NCI-H446 treated with DMSO at 0.1 percent for 48 hours (cell line): ENCODE data around the gene COL18A1.

Experiments used
- DNase-seq: peaks from one replicate; lab custom pipeline; 2025; lab: John Stamatoyannopoulos, UW

COL18A1 gene

DNA sequence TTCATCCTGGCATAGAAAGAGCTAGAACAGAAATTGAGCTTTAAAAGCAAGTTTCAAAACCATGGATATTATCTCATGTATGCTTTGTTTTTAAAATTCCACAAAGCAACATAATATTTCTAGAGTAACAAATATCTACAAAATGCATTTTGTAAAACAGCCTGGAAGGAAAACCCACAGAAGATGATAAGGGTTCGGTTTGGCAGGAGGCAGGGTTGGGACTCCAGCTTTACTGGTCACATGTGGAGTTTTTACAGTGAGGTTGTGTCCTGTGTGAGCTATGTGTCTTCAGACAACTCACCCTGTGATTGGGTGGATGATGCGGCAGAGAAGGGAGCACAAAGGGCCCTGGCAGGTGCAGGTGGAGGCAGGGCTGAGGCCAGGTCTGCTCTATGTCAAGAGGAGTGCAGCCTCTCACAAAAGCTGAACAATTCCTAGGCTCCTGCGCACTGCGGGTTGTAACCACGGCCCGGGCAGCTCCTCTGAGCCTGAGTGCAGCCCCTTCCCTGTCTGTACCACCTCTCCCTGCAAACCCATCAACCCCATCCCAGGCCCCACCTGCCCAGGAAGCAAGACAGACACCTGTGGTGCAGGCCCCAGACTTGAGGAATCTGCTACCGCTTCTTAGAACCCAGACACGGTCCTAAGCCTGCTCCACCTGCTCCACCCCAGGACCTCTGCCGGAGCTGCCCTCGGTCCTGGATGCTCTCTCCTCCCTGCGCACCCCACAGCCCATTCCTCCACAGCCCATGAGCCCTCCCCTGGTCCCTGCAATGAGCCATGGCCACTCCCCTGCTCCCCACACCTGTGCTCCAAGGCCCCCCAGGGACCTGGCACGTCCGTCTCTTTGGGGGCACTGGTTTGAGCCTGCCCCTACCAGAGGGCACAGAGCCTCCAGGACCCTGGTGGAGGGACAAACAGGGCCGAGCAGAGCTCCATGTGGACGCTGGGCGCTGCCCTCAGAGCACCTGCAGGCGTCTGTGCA lies 2.8 kb upstream of the COL18A1 start:
- DNase-seq: no peak

DNA sequence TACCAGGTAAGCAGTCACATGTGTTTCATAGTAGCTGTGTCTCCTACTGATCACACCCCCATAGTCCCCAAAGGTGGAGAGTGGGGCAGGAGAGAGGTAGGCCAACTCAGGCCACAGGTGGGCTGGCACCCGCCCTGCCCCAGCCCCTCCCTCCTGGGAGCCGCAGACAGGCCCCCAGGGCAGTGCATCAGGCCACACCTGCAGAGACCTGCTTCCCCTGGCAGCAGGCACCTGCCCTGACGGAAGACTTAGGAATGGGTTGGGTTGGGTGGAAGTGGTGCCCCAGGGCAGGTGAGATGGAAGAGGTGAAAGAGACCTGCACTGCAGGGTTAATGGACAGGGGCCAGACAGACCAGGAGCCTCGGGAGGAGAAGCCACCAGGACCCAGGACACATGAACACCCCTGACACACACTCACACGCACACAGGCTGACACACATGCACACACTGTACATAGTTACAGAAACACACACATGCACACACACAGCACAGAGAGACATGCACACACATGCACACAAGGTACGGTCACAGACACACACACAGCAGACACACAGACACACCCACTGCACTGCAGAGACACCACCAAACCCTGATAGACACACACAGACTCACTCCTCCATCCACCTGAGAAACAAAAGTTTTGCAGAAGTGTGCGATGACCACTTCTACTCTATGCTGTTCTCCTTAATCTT lies 1.7 kb upstream of the COL18A1 start:
- DNase-seq: no peak

DNA sequence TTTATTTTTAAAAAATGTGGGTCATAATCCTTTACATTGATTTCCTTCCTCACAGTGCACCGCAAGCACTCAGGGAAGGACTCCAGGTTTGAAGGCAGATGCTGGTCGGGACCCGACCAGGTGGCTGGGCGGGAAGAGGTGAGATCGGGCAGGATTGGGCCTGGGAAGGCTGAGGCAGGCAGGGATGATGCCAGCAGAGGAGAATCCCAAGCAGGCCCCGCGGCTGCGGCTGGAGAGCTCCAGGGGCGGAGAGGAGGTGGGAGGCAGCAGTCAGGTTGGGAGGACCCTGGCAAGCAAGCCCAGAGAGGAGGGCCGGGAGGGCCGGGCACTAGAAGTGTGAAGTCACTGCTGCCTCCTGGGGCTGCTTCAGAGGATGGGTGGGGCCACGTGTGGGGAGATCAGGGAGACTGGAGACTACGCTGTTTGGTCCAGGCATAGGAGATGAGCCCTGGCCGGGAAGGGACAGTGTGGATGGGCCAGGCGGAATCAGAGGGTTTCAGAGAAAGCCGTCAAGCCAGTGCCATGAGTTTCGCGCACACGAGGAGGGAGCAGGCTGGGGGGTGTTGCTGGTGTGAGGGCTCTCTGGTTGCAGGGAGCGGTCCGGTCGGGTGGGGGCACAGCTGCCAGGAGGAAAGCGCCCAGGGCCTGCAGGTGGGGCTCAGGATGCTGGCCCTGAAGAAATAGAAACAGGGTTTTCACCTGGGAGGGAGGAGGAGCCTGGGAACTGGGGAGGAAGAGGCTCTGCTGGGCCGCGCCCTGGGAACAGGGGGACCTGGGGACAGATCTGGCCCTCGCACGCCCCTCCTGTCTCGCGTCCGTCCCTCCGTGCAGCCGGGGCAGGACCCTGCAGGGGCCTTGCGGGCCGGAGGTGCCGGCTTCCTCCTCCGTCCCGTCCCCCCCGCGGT lies 888 bp upstream of the COL18A1 start:
- no peak for DNase-seq

DNA sequence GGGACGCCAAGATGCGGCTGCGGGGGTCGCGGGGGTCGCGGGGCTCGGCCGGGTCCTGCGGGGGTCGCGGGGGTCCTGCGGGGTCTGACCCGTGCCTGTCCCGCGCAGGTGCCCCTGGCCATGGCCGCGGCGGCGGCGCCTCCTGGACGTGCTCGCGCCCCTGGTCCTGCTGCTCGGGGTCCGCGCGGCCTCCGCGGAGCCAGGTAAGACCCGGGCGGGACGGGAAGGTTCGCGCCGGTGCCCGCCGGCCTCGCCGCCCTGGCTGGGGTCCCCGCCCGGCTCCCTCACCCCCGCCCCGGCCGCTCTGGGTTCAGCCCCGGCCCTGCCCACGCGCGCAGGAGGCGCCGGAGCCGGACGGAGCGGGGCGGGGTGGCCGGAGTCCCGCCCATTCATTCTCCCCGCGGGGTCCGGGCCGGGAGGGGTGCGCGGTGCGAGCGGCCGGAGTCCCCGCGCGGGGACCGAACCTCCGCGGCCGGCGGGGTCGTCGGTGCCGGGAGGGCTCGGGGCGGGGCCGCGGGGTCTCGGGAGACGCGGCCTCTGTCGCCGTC lies 380 bp downstream of the COL18A1 start:
- DNase-seq: no peak

DNA sequence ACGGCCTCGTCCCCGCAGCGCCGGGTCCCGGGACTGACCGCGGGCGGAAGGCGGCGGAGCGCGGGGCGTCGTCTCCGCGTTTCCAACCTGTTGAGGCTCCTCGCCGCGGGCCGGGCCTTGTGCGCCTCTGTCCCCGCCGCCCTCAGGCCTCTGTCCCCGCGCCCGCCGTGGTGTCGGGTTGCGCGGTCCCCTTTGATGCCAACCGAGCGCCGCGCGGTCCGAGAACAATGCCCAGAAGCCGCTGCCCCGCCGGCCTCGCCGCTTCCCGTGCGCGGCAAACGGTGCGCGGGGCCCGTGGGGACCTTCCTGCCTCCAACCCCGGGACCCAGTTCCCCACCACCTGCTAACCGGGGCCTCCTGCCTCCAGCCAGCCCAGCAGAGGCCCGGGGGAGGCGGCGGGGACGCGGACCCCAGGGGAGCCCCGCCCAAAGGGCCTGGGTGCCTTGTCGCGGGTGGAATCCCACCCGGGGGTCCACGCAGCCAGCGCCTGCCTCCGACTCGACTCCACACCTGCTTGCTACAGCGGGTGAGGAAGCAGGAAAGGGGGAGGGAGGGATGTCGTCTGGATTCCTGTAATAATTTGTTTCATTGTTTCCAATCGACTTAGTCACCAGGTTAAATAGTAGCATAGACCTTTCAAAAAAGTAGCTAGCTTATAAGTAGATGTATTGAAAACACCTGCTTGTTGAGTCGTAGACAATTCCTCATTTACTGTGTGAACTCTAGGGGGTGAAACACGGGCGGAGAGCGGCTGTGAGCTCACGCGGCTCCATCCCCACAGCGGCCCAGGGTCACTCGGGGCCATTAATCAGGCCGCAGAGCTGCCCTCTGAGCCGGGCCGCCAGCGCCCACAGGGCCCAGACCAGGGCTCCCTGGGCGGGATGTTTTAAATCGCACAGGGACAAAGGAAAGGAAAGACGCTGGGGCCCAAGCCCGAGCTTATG lies 1.1 kb downstream of the COL18A1 start:
- DNase-seq: no peak

DNA sequence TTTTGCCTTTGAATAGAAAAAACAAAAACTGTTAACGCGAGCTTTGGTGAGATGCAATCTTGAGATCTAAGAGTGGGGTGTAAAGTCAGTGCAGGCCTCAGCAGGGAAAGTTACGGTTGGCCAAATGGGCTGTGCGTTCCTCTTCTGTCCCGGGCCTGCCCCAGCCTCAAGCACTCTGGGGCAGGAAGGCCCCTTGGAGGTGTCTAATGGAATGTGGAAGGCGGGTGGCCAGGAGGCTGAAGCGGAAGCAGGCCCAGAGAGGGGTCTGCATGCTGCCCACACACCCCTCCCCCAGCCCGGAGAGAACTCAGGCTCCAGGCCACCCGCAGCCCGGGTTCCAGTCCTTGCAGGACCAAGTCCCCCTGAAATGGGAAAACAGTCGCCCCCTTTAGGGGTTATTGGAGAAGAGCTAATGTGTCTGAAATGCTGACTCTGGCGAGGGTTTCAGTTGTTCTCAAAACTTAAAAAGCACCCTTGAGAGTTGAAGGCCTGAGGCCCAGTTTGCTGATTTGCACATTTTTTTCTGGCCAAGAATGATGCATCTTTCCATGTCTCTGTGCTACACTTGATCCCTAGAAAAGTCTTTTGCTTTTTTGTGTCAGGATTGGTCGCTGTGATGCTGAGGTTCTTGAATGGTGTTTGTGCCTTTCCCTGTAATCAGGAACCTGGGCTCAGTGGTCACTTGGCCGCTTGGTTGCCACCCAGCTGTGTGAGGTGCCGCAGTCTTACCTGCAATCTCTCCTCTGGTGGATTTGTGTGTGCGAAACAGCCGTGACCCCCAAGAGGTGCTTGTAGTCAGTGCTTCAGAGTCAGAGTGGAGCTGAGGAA lies 2.0 kb downstream of the COL18A1 start:
- DNase-seq: no peak

DNA sequence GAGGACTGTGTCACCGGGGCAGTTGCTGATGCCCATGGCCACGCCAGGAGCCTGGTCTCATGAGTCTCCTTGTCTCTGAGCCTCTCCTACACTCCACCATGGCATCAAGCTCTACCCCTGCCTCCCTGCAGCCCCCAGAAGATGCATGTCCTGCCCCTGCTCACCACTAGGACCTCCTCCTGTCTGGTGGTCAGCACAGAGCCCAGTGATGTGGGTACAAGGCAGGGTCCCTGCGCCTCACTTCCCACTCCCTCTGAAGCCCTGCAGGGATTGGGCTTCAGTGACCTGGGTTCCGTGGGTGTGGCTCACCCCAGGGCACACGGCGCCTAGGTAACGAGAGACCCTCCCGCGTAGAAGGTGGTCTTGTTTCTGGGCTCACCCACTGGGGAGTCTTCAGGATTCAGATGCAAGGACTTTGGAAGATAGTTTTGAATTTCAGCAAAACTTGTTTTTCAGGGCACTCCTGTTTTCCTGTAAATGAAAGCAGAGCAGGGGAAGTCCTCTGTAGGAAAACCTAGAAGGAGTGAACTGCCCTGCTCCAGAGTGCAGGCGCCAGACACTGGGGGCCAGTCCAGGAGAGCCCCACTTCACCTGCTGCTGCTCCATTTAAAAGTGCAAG lies 2.8 kb downstream of the COL18A1 start:
- DNase-seq: no peak

DNA sequence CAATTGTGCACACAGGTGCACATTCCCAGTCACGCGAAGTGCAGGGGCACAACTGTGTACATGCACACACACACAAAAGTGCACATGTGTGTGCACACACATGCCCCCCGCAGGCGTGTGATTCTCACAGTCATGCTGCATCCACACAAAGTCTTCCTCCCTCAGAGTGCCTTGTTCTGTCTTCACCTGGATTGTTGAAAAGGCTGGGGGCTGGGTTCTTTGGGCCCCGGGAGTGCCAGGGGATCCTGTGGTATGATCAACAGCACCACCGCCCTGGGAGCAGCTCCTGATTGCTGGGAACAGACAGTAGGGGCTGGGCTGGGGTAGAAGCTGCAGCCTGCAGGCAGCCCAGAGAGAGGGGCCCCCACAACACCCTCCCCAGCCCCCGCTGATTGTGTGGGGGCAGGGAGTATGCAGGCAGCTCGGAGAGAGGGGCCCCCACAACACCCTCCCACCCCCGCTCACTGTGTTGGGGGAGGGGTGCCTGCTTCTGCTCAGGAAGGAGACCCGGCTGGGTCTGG lies 3.4 kb downstream of the COL18A1 start:
- no peak for DNase-seq

DNA sequence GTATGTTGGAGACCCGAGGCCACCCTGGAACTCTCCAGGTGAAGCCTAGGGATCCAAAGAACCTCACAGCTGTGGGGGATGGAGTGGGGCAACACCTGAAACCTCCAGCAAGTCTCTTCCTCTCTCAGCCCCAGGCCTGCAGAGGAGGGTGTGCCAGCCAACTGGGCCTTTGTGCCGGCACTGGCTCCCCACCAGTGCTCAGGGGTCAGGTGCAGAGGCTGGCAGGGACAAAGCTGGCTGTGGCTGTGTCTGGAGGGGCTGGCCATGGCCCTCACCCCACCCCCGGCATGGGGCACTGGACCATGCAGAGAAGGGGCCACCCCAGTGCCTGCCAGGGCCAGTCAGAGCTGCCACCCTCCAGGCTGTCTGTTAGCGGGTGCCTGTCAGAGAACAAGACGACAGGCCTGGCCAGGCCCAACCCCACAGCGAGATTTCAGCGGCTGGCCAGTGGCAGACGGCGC lies 3.9 kb downstream of the COL18A1 start:
- no peak for DNase-seq

DNA sequence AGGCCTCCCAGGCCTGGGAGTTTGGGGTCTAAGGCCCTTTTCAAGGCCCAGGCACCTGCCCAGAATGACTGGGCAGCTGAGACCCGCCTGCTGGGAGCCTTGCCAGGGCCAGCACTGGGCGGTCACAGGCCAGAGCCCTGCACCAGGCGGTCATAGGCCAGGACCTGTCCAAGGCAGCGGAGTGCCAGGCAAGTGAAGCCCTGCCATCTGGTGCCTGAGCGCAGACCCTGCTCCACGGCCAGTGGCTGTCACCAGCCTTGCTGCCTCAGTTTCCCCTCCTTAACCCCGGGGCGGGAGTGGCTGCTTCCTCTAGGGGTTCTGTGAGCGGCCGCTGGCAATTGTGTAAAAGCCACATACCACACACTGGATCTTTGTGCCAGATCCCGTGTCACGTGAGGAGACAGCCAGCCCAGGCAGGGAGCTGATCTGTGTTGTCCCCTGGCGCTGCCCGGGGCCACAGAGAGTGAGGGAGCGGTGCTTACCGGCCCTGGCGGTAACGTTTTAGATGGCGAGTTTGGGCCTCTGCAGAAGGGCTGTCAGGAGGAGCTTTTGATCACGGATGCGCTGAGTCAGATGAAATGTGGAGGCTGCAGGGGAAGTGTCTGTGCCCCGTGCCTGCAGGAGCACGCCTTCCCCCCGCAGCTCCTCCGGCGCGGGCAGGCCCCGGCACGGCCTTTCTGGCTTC lies 4.6 kb downstream of the COL18A1 start:
- no peak for DNase-seq

DNA sequence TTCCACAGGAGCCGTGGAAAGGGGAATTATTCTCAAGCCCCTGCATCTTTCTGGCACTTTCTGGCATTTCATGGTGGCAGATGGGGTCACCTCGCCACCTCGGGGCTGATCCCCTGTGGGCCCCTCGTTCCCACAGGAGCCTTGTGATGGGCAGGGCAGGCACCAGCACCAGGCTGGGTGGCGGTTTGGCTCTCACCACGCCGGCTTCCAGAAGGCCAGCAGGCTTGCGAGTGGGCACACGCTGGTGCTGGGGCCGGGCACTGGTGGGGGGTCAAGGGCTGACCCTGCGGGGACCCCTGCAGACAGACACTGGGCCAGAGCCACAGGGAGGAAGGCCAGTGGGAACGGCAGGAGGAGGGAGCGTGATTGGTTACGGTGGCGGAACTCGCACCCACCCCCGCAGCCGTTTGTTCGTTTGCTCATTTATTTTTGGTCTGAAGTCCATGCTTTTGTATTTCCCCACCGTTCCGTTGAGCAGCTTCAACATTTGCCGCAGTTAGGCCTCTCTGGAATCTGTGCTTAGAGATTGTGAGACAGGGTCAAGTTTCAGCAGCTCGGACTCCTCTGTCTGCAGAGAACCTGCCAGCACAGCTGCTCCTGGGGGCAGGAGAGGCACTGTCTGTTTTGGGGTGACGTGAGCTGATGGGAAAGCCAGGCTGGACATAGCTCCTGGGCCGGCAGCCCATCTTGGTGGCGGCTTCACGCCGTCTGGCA lies 5.3 kb downstream of the COL18A1 start:
- no peak for DNase-seq

DNA sequence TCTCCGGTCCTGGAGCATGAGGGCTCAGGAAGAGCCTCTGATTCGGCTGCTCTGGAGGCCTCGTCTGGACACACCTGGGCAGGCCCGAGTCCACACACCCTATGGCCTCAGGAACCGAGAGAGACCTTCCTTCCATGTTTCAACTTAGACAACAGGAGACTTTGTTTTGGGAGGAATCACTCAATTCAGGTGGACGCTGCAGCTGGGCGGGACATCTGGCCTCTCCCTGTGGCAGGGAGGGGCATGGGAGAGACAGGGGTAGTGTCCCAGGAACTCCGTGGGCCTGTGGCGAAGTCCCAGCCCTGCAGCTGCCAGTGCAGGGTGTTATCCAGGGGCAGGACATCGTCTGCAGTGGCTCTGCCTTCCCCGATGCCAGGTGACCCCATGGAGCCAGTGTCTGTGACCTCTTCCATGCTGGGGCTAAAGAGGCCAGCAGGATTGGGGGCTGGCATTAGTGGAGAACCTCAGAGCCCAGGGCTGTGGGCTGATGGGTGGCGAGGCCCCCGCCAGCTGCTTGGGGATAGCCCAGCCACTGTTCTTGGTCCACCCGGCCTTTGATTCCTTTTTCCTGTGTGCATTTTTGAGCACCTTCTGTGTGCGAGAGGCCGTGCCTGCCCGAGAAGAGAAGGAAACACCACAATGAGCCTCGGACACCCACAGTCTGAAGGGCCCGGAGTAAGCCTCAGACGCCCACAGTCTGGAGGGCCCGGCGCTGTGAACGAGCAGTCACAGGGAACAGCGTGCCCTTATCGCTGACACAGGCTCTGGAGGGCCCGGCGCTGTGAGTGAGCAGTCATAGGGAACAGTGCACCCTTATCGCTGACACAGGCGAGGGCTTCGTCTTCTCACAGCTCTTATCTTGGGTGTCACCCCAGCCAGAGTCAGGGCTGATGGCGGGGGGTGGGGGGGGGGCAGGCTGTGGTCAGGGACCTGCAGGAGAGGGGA lies 6.2 kb downstream of the COL18A1 start:
- no peak for DNase-seq

DNA sequence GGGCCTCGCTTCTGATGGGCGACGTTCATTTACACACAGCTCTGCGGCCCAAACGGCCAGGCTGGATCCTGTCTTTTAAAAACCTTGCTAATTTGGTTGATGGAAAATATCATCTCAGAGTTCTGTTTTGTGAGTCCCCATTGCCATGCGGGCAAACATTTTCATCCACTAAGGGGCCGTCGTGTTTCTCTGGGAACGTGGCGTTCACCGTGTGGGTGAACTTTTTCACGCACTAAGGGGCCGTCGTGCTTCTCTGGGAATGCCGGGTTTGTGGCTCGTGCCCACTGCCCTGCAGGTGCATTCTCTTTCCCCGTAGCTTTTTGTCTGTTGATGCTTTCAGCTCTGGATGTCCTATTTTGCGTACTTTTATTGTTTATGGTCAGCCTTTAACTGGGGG lies 6.8 kb downstream of the COL18A1 start:
- DNase-seq: no peak

DNA sequence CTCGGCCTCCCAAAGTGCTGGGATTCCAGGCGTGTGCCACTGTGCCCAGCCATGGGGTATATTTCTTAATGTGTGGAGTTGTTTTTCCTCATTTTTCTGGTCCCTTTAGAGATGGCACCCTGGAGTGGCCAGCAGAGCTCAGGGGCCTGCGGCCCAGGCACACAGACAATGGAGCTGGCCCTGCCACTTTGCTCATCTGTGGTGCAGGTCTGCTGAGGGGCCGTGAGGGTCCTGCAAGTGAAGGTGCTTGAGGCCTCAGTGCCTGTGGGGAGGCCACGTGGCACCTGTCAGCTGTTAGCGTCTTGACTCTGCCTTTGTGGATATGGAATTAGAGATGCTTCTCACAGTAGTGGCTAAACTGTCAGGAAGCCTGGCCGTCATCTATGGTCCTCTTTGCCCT lies 7.5 kb downstream of the COL18A1 start:
- no peak for DNase-seq

DNA sequence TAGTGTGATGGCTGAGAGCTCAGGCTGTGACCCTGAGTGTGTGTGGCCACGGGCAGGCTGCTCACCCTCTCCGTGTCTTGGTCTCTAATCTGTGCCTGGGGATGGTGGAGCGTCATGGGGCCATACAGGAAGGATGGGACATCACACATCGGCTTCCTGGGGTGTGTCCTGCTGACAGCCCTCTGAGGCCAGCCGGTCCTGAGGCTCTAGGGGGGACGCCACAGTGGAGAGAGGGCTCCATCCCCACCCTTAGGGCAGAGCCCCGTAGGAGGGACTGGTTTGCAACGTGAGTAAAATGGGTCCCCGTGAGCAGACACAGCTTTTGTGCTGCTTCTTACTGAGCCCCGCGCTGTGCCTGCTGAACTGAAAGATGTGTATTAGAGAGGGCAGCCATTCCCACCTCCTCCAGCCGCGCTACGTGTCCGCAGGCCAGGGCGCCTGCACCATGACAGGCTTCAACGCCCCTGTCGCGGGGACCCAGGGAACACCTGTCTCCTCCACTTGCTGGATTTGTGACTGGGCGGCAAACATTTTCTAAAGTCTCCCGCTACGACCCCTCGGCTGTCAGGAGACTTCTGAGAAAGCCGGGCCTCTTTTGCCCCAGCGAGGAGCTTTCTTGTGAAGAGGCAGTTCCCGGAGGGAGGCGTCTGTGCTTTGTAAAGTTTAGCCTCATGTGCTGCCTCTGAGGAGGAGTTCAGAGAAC lies 8.1 kb downstream of the COL18A1 start:
- DNase-seq: no peak

DNA sequence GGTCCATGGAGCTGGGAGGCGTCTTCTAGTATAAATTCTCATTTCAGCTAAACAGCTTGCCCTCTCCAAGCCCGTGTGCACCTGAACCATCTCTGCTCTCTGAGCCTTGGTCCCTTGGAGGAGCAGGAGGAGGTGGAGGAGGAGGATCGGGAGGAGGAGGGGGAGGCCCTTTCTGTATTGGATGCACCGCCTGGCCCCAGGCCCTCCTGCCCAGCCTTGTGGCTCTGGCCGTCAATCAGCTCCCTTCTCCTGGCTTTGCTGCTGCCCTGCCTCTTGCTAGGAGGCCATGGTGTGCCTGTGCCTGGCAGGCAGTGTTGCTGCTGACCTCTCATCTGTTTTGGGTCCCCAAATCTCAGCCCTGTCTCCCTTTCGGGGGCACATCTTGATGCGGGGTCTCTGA lies 9.0 kb downstream of the COL18A1 start:
- DNase-seq: no peak
